T-cell (primary cell): Measurements from ENCODE around the gene DCLK2. TPM values are rescaled to one million over a fixed set of nuclear protein-coding genes. Genes with fewer than 3 reads are reported as not detected.

Experiments used
- ATAC-seq, 4 experiments: fragments of 200-7000 bp in 3 of 4; fragments of 150-1000 bp in 1 of 4; cut with Tn5 transposase; replicated peaks in 1 of 4; 1 replicate in 3 of 4; 2 replicates in 1 of 4; pipeline ENCODE4 v1.10.0; 2021; ENCODE audit warnings: moderate library complexity in 3 of 4, mild to moderate bottlenecking in 2 of 4, moderate number of reproducible peaks in 1 of 4
- CTCF ChIA-PET, 2 donors: fragments of 300-600 bp; sonication (Branson Sonifier 250); formaldehyde crosslinking; loops; one replicate each; lab custom pipeline; 2022; ENCODE audit warnings: antibody characterized with exemption in 2 of 2; lab: Charles Lee
- POLR2A ChIA-PET, 2 donors: fragments of 300-600 bp; sonication (Branson Sonifier 250); formaldehyde crosslinking; loops; one replicate each; lab custom pipeline; 2022; ENCODE audit warnings: antibody characterized with exemption in 2 of 2; lab: Charles Lee
- DNase-seq, 35 experiments: peaks; one replicate each; pipeline versions ENCODE4 v3.0.0 to v3.0.0-alpha.2; 2013 to 2023
- H3K27ac ChIP-seq: one replicate; pipeline ENCODE4 v1.5.1; 2013; ENCODE audit warnings: low read length
- H3K27me3 ChIP-seq, 2 experiments: replicated peaks in 1 of 2; 1 replicate in 1 of 2; 2 replicates in 1 of 2; pipeline versions ENCODE4 v1.6.1 to v1.7.0; 2013; ENCODE audit warnings: low read length in 1 of 2, mixed read lengths in 1 of 2; ENCODE audit not compliant: control insufficient read depth in 2 of 2, insufficient read depth in 2 of 2; ENCODE audit errors: extremely low read depth in 1 of 2
- H3K36me3 ChIP-seq, 2 donors: 1 replicate in 1 of 2; 2 replicates in 1 of 2; pipeline versions ENCODE4 v1.6.1 to v1.7.0; 2013; ENCODE audit warnings: low read length in 1 of 2; ENCODE audit not compliant: control insufficient read depth in 2 of 2, insufficient read depth in 1 of 2; ENCODE audit errors: extremely low read depth in 1 of 2
- H3K4me1 ChIP-seq, 2 experiments: 1 replicate in 1 of 2; 2 replicates in 1 of 2; pipeline versions ENCODE4 v1.6.1 to v1.7.0; 2013; ENCODE audit warnings: low read length in 2 of 2, mixed read lengths in 1 of 2; ENCODE audit not compliant: insufficient read depth in 2 of 2, control insufficient read depth in 1 of 2; ENCODE audit errors: extremely low read depth in 1 of 2
- H3K4me3 ChIP-seq, 2 donors: 1 replicate in 1 of 2; 2 replicates in 1 of 2; pipeline versions ENCODE4 v1.5.1 to v1.7.0; 2013; ENCODE audit warnings: mild to moderate bottlenecking in 2 of 2, low read length in 1 of 2, moderate library complexity in 1 of 2; ENCODE audit not compliant: control insufficient read depth in 1 of 2; ENCODE audit errors: extremely low read depth in 1 of 2
- H3K9me3 ChIP-seq: 2 replicates; pipeline ENCODE4 v1.7.0; 2013
- H3K27ac Mint-ChIP-seq, 2 donors: one replicate each; pipeline ENCODE4 v1.8.0; 2020 to 2021; ENCODE audit warnings: mild to moderate bottlenecking in 2 of 2, mixed read lengths in 2 of 2
- H3K27me3 Mint-ChIP-seq, 2 donors: one replicate each; pipeline ENCODE4 v1.8.0; 2021 to 2022; ENCODE audit warnings: mixed read lengths in 2 of 2
- H3K36me3 Mint-ChIP-seq: one replicate; pipeline ENCODE4 v1.8.0; 2021; ENCODE audit warnings: mixed read lengths
- H3K4me1 Mint-ChIP-seq, 3 donors: one replicate each; pipeline ENCODE4 v1.8.0; 2020 to 2022; ENCODE audit warnings: mixed read lengths in 3 of 3, mild to moderate bottlenecking in 1 of 3
- H3K4me3 Mint-ChIP-seq, 3 donors: one replicate each; pipeline ENCODE4 v1.8.0; 2020 to 2022; ENCODE audit warnings: mild to moderate bottlenecking in 3 of 3, mixed read lengths in 3 of 3, moderate library complexity in 3 of 3
- H3K9me3 Mint-ChIP-seq, 3 donors: one replicate each; pipeline ENCODE4 v1.8.0; 2020 to 2022; ENCODE audit warnings: mixed read lengths in 3 of 3
- WGBS: methylation state at CpG from one replicate; pipeline ENCODE4 v1.1.5; 2013; ENCODE audit warnings: missing lambda C conversion rate; ENCODE audit not compliant: insufficient coverage; 5-methylcytosine and 5-hydroxymethylcytosine counted together
- total RNA-seq, 35 experiments: library from RNA in 6 of 35; stranded (reverse) in 6 of 35; fragments of 120-200 nt in 1 of 35; gene quantifications; one replicate each; pipeline versions ENCODE4 v1.2.1 to v1.2.4 and lab custom pipeline; 2013 to 2026

Gene DCLK2
- total RNA-seq, 5 donors from 2014 or later (not counting 1 experiment from before 2014, with no cell fraction given), result 0.10 to 0.35 (median 0.15) TPM; not detected in 2

DNA sequence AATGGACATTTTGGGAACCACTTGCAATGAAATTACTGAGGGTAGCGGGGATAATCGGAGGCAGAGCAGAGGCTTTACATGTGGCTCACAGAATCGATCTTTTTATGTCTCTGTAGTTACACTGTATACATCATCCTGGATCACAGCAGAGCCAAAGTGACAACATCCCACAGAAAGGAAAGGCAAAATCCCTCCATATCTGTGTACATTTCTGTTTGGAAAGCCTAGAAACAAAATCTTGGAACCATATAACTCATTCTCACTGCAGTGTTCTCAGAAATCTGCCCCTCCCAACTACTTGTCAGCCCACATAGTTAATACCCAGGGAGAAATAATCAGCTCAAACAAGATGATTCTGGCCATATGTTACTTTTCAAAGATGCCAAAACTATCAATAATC, 211.6 kb downstream of the DCLK2 start:
- Mint-ChIP-seq H3K27me3 (no peaks in the 10 kb centered on the region), H3K9me3 (no peaks in the 10 kb centered on the region), H3K4me1 (peaks cover 0 to 8% (median 0%) of the 10 kb centered on the region in 3 donors), H3K4me3 (no peak overlapping the region), H3K27ac (no peak overlapping the region), H3K36me3 (peaks cover 36% of the 10 kb centered on the region)
- CTCF ChIA-PET, result no interaction called here
- Histone ChIP-seq H3K4me1 (no peaks in the 10 kb centered on the region), H3K4me3 (no peak overlapping the region), H3K27me3 (no peaks in the 10 kb centered on the region), H3K36me3 (peaks cover 0 to 12% of the 10 kb centered on the region in 2 donors), H3K27ac (no peak overlapping the region), H3K9me3 (no peaks in the 10 kb centered on the region)
- WGBS, result 86% methylated on average over 1 of the region's 3 CpGs
- POLR2A ChIA-PET, result no interaction called here
- DNase-seq (no peak), ATAC-seq (no peak)

DNA sequence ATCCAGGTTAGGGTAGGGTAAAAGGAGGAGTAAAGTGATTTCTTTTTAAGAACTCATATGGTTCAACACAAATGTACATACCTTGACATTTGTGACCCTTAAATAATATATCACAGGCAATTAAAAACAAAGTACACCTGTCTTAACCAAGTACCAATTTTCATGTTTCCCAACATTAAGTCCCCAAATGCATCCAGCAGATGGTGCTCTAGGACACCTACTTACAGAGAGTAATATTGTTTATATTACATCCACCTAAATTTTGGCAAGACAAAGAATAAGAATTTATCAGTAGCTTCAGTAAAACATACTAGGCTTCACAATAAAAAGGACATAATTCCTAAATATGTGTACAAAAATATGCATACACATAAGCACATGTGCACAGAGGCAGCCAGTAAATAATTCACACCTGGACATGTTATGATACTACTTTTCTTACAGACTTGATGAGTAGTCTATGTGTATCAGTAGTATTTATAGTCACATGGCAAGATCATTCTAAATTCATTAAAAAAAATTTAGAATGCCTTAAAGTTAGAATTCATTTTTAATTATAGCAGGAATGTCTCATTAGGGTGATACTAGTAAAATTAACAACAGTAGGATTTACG, 219.7 kb downstream of the DCLK2 start:
- Histone ChIP-seq H3K9me3 (no peaks in the 10 kb centered on the region), H3K27ac (no peak overlapping the region), H3K4me1 (no peaks in the 10 kb centered on the region), H3K36me3 (peaks cover 0 to 2% of the 10 kb centered on the region in 2 donors), H3K4me3 (no peak overlapping the region), H3K27me3 (no peaks in the 10 kb centered on the region)
- CTCF ChIA-PET, result interaction anchor here (0.6 to 5.2 kb wide), 3 partner anchors 11 to 1849 kb away, joined by 3 to 39 read pairs (median 4); no protein-coding TSS in a partner anchor
- ATAC-seq (peak in 1 of 4 experiments; percentile 36), DNase-seq (peak in 11 of 35 experiments; percentile 1 to 44 (median 13))
- POLR2A ChIA-PET, result no interaction called here
- no peak overlapping the region for H3K27ac Mint-ChIP-seq
- peaks cover 3 to 6% (median 6%) of the 10 kb centered on the region in 3 donors for H3K4me1 Mint-ChIP-seq
- peaks cover 20% of the 10 kb centered on the region for H3K36me3 Mint-ChIP-seq
- no peaks in the 10 kb centered on the region for H3K27me3 Mint-ChIP-seq
- H3K9me3 Mint-ChIP-seq, result no peaks in the 10 kb centered on the region
- WGBS, result no CpG with 5 or more reads among the region's 1 CpG
- no peak overlapping the region for H3K4me3 Mint-ChIP-seq

DNA sequence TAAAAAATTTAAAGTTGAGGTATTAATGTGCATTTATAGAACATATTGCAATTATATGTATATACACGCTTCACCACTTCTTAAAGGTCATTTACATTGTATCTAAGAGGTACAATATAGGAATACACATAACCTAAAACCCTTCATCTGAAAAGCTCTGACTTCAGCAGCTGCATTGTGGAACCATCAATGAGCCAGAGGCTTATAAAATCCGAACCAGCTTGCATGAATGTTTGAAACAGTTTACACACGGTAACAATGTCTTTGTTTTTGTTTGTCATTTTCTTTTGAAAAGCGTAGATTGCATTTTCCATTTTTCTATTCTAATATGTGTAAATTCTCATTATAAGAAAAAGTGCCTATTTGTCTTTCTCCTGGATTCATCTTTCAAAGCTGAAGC, 221.6 kb downstream of the DCLK2 start:
- Histone ChIP-seq H3K9me3 (no peaks in the 10 kb centered on the region), H3K27ac (no peak overlapping the region), H3K27me3 (no peaks in the 10 kb centered on the region), H3K4me3 (no peak overlapping the region), H3K36me3 (peaks cover 0 to 2% of the 10 kb centered on the region in 2 donors), H3K4me1 (no peaks in the 10 kb centered on the region)
- ChIA-PET CTCF (interaction anchor here in 1 of 2 donors (0.9 kb wide), 1 partner anchor 567 kb away, joined by 6 read pairs; no protein-coding TSS in a partner anchor), POLR2A (interaction anchor here in 1 of 2 donors (0.6 kb wide), 1 partner anchor 665 kb away, joined by 3 read pairs; no protein-coding TSS in a partner anchor)
- Mint-ChIP-seq H3K9me3 (no peaks in the 10 kb centered on the region), H3K4me1 (peaks cover 3 to 6% (median 6%) of the 10 kb centered on the region in 3 donors), H3K27me3 (no peaks in the 10 kb centered on the region), H3K4me3 (no peak overlapping the region), H3K27ac (no peak overlapping the region), H3K36me3 (peaks cover 19% of the 10 kb centered on the region)
- no peak for DNase-seq
- no CpG with 5 or more reads among the region's 4 CpGs for WGBS
- no peak for ATAC-seq

DNA sequence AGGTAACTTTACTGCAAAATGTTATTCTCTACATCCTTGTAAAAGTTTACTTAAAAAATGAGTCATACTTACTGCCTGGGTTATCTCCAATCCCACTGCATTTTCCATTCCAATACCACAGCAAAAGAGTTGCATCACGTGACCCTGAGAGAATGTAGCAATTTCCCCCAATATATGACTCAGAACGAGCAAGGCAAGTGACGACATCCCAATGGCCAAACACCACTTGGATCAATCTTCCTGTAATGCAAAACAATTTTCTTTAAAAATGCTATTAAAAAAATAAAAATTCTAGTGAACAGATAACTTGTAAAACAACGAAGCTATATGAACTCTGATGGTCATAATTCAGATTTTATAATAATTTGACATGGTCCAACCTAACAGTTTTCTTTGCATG, 224.3 kb downstream of the DCLK2 start:
- no peaks in the 10 kb centered on the region for H3K9me3 ChIP-seq
- no peak for ATAC-seq
- Mint-ChIP-seq H3K36me3 (peaks cover 25% of the 10 kb centered on the region), H3K9me3 (no peaks in the 10 kb centered on the region), H3K27ac (no peak overlapping the region), H3K27me3 (no peaks in the 10 kb centered on the region), H3K4me3 (no peak overlapping the region), H3K4me1 (peaks cover 3 to 6% (median 6%) of the 10 kb centered on the region in 3 donors)
- no peaks in the 10 kb centered on the region for H3K4me1 ChIP-seq
- no peak overlapping the region for H3K4me3 ChIP-seq
- no peaks in the 10 kb centered on the region for H3K27me3 ChIP-seq
- no peak overlapping the region for H3K27ac ChIP-seq
- ChIA-PET POLR2A (no interaction called here), CTCF (no interaction called here)
- H3K36me3 ChIP-seq, result no peaks in the 10 kb centered on the region
- no peak for DNase-seq
- 57% methylated on average over 1 of the region's 4 CpGs for whole genome bisulfite sequencing

DNA sequence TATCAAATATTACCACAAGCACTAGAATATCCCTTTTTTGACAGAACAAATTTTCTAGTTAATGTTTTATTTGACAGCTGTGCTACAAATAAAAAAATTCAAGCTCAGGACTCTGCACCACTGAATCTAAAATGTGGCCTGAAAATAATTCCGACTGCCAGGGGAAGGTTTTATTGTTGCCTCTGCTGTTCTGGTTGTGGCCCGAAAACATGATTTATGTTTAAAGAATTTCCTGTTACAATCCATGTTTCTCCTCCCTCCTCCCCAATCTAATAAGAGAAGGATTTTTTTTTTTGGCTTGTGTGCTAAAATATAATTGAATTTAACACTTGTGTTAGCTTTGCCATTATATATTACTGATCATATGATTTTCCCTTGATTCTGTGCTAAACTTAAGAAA, 227.8 kb downstream of the DCLK2 start:
- H3K4me1 Mint-ChIP-seq, result peaks cover 3 to 6% (median 5%) of the 10 kb centered on the region in 3 donors
- no peak for DNase-seq
- Histone ChIP-seq H3K9me3 (no peaks in the 10 kb centered on the region), H3K27ac (no peak overlapping the region), H3K36me3 (peaks cover 0 to 7% of the 10 kb centered on the region in 2 donors), H3K4me3 (no peak overlapping the region), H3K27me3 (no peaks in the 10 kb centered on the region), H3K4me1 (no peaks in the 10 kb centered on the region)
- ChIA-PET CTCF (no interaction called here), POLR2A (no interaction called here)
- ATAC-seq, result no peak
- H3K4me3 Mint-ChIP-seq, result no peak overlapping the region
- H3K9me3 Mint-ChIP-seq, result no peaks in the 10 kb centered on the region
- no CpG with 5 or more reads among the region's 2 CpGs for WGBS
- H3K27ac Mint-ChIP-seq, result no peak overlapping the region
- H3K27me3 Mint-ChIP-seq, result no peaks in the 10 kb centered on the region
- H3K36me3 Mint-ChIP-seq, result peaks cover 31% of the 10 kb centered on the region

DNA sequence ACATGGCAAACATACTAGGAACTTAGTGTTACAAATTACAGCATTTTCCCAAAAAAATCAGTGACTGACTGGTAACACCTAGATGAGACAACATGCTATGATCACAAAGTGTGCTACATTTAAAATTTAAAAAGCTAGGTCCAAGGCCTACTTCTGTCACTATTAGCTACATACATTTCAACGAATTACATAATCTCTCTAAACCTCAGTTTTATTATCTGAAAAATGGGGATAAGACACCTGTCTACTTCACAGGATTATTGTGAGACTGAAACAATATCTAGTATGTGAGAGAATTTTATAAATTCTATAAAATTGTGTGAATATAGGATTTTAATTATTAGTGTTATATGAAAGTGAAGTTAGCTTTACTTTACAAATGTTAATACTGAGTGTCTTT, 228.5 kb downstream of the DCLK2 start:
- no CpG with 5 or more reads among the region's 1 CpG for WGBS
- DNase-seq, result no peak
- Mint-ChIP-seq H3K9me3 (no peaks in the 10 kb centered on the region), H3K4me3 (no peak overlapping the region), H3K27ac (no peak overlapping the region), H3K27me3 (no peaks in the 10 kb centered on the region), H3K4me1 (peaks cover 0 to 6% (median 0%) of the 10 kb centered on the region in 3 donors), H3K36me3 (peaks cover 26% of the 10 kb centered on the region)
- Histone ChIP-seq H3K27me3 (no peaks in the 10 kb centered on the region), H3K27ac (no peak overlapping the region), H3K4me1 (no peaks in the 10 kb centered on the region), H3K36me3 (peaks cover 0 to 7% of the 10 kb centered on the region in 2 donors), H3K9me3 (no peaks in the 10 kb centered on the region), H3K4me3 (no peak overlapping the region)
- ChIA-PET POLR2A (no interaction called here), CTCF (interaction anchor here in 1 of 2 donors (0.9 kb wide), 1 partner anchor 12 kb away, joined by 3 read pairs; no protein-coding TSS in a partner anchor)
- ATAC-seq, result no peak
